ENCODE data around the gene ITGAD. TPM values are rescaled to one million over a fixed set of nuclear protein-coding genes. Genes with fewer than 3 reads are reported as not detected.

Gene ITGAD
- polyA plus RNA-seq, 2 of the 4 experiments (the other 2 are of a cell fraction), result not detected

- TF ChIP-seq ESRRA (IDR thresholded peaks at IDR 0.05; ENCODE audit: borderline replicate concordance, low read length) (no peak), TP53 (CRISPR knock-in tag; IDR thresholded peaks at IDR 0.05) (no peak), JUNB (IDR thresholded peaks at IDR 0.05) (no peak), HMGXB4 (CRISPR knock-in tag; IDR thresholded peaks at IDR 0.05; ENCODE audit: borderline replicate concordance) (no peak), CEBPB (IDR thresholded peaks at IDR 0.05) (no peak), ZC3H11A (IDR thresholded peaks at IDR 0.05) (no peak), HOXB5 (CRISPR knock-in tag; IDR thresholded peaks at IDR 0.05) (no peak), POLR2AphosphoS2 (conservative IDR thresholded peaks at IDR 0.05; ENCODE audit: low read length) (no peak), PHF8 (IDR thresholded peaks at IDR 0.05; ENCODE audit: borderline replicate concordance, low read depth) (no peak), MAZ (IDR thresholded peaks at IDR 0.05; ENCODE audit: borderline replicate concordance, low read depth, low read length) (no peak)
- FAIRE-seq (no peak), DNase-seq (ENCODE audit: low read depth in 1 of 2, low spot score in 1 of 2) (no peak), ATAC-seq (no peak)
- H3K4me1 ChIP-seq, result peaks cover 8% of the 10 kb centered on the region; the same call in 2 of the 3 replicates
- no peaks in the 10 kb centered on the region for H3K9me3 ChIP-seq
- H3K4me2 ChIP-seq, result no peak overlapping the region
- 79% methylated on average over 5 of the region's 5 CpGs for WGBS (ENCODE audit: missing lambda C conversion rate)
- POLR2A ChIA-PET, result no interaction called here
- no peak overlapping the region for H3K27ac ChIP-seq
- CTCF ChIA-PET, result interaction anchor here (1.1 to 1.6 kb wide), 2 partner anchors 10 to 12 kb away, joined by 3 to 4 read pairs; no protein-coding TSS in a partner anchor
- no peak overlapping the region for H3K4me3 ChIP-seq
Measured at GRCh38 chr16:31413381-31413780, 20.2 kb downstream of the ITGAD start.

DNA sequence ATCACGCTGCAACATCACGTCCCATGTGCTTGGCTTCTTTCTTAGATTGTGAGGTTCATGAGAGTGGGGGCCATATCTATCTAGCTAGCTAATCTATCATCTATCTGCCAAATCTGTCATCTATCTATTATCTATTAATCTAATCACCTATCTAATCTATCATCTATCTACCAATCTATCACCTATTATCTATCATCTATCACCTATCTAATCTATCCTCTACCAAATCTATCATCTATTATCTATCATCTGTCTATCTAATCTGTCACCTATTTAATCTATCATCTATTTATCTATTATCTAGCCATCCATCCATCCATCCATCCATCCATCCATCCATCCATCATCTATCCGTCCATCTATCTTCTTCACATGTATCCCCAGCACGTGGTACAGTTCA is 20.8 kb downstream of the ITGAD start:
- Histone ChIP-seq H3K4me1 (peaks cover 8% of the 10 kb centered on the region; the same call in 2 of the 3 replicates), H3K9me3 (no peaks in the 10 kb centered on the region), H3K27ac (no peak overlapping the region), H3K4me2 (no peak overlapping the region), H3K4me3 (no peak overlapping the region)
- ChIA-PET CTCF (interaction anchor here (0.8 to 1.1 kb wide), 2 partner anchors 11 to 33 kb away, joined by 3 read pairs; no protein-coding TSS in a partner anchor), POLR2A (no interaction called here)
- DNase-seq (ENCODE audit: low read depth in 1 of 2, low spot score in 1 of 2), result no peak
- TF ChIP-seq RARB (CRISPR knock-in tag; IDR thresholded peaks at IDR 0.05) (no peak), HDAC2 (IDR thresholded peaks at IDR 0.05) (no peak), FOSB (CRISPR knock-in tag; IDR thresholded peaks at IDR 0.05) (no peak), EP300 (IDR thresholded peaks at IDR 0.05) (no peak), TP53 (CRISPR knock-in tag; IDR thresholded peaks at IDR 0.05) (no peak)
- TF ChIP-seq, protein P1, sequence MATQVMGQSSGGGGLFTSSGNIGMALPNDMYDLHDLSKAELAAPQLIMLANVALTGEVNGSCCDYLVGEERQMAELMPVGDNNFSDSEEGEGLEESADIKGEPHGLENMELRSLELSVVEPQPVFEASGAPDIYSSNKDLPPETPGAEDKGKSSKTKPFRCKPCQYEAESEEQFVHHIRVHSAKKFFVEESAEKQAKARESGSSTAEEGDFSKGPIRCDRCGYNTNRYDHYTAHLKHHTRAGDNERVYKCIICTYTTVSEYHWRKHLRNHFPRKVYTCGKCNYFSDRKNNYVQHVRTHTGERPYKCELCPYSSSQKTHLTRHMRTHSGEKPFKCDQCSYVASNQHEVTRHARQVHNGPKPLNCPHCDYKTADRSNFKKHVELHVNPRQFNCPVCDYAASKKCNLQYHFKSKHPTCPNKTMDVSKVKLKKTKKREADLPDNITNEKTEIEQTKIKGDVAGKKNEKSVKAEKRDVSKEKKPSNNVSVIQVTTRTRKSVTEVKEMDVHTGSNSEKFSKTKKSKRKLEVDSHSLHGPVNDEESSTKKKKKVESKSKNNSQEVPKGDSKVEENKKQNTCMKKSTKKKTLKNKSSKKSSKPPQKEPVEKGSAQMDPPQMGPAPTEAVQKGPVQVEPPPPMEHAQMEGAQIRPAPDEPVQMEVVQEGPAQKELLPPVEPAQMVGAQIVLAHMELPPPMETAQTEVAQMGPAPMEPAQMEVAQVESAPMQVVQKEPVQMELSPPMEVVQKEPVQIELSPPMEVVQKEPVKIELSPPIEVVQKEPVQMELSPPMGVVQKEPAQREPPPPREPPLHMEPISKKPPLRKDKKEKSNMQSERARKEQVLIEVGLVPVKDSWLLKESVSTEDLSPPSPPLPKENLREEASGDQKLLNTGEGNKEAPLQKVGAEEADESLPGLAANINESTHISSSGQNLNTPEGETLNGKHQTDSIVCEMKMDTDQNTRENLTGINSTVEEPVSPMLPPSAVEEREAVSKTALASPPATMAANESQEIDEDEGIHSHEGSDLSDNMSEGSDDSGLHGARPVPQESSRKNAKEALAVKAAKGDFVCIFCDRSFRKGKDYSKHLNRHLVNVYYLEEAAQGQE (IDR thresholded peaks at IDR 0.05), result no peak
- ATAC-seq, result no peak
- no peak for FAIRE-seq
- WGBS (ENCODE audit: missing lambda C conversion rate), result 55% methylated on average over 4 of the region's 4 CpGs

GRCh38 chr16:31414706-31415105 is 21.6 kb downstream of the ITGAD start:
- H3K27ac ChIP-seq, result no peak overlapping the region
- TF ChIP-seq GATA3 (IDR thresholded peaks at IDR 0.05; ENCODE audit: borderline replicate concordance) (no peak), HOXA7 (CRISPR knock-in tag; IDR thresholded peaks at IDR 0.05) (no peak), RNF2 (IDR thresholded peaks at IDR 0.05; ENCODE audit: borderline replicate concordance, low read depth) (no peak), RFX5 (IDR thresholded peaks at IDR 0.05) (no peak), TFCP2L1 (CRISPR knock-in tag; IDR thresholded peaks at IDR 0.05) (no peak), HEYL (CRISPR knock-in tag; IDR thresholded peaks at IDR 0.05) (no peak), MAFK (IDR thresholded peaks at IDR 0.05; ENCODE audit: partially characterized antibody) (no peak), ZFP36 (IDR thresholded peaks at IDR 0.05; ENCODE audit: borderline replicate concordance, partially characterized antibody) (no peak), CBX2 (IDR thresholded peaks at IDR 0.05; ENCODE audit: borderline replicate concordance, low read depth) (no peak), FOSB (CRISPR knock-in tag; IDR thresholded peaks at IDR 0.05) (no peak)
- FAIRE-seq, result no peak
- no peak overlapping the region for H3K4me2 ChIP-seq
- peaks cover 3% of the 10 kb centered on the region; the same call in 1 of the 3 replicates for H3K4me1 ChIP-seq
- H3K4me3 ChIP-seq, result no peak overlapping the region
- ChIA-PET POLR2A (no interaction called here), CTCF (interaction anchor here (0.8 to 1.2 kb wide), 2 partner anchors 28 to 34 kb away, joined by 3 read pairs; partner anchors contain the start of gene ZNF843)
- no peak for DNase-seq (ENCODE audit: low read depth in 1 of 2, low spot score in 1 of 2)
- no peak for ATAC-seq
- WGBS (ENCODE audit: missing lambda C conversion rate), result 30% methylated on average over 4 of the region's 4 CpGs
- H3K9me3 ChIP-seq, result no peaks in the 10 kb centered on the region
